Measurements from ENCODE around the gene YAF2. TPM values are rescaled to one million over a fixed set of nuclear protein-coding genes. Genes with fewer than 3 reads are reported as not detected.

The YAF2 gene
- total RNA-seq: 18.0 TPM

- ATAC-seq: peak; percentile 92
Measured at GRCh38 chr12:42238240-42239140, at the start of gene YAF2. Gene YAF2 (minus strand): TSS chr12:42238248. CDS start chr12:42238180, 68 bp downstream.

DNA sequence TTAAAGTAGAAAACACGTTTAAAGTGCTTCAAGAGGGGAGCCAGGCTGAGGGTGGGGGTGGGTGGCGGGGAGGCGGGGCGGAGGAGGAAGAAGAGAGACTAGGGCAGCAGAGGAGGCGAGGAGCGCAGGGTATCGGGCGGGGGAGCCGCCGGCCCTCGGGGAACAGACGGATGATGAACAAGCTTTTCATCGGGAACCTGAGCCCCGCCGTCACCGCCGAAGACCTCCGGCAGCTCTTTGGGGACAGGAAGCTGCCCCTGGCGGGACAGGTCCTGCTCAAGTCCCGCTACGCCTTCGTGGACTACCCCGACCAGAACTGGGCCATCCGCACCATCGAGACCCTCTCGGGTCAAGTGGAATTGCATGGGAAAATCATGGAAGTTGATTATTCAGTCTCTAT is 48.7 kb upstream of the YAF2 start:
- ATAC-seq: no peak

DNA sequence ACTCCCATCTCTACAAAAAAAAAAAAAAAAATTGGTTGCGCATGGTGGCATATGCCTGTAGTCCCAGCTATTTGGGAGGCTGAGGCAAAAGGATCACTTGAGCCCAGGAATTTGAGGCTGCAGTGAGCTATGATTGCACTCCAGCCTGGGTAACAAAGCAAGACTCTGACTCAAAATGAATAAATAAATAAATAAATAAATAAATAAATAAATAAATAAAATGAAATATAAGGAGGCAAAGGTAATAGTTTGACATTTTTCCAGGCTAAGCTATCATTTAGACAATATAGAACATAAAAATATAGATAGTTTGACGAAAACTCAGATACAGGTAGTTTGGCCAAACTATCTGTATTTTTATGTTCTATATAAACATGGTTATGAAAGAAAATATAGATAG is 47.4 kb upstream of the YAF2 start:
- ATAC-seq: no peak

DNA sequence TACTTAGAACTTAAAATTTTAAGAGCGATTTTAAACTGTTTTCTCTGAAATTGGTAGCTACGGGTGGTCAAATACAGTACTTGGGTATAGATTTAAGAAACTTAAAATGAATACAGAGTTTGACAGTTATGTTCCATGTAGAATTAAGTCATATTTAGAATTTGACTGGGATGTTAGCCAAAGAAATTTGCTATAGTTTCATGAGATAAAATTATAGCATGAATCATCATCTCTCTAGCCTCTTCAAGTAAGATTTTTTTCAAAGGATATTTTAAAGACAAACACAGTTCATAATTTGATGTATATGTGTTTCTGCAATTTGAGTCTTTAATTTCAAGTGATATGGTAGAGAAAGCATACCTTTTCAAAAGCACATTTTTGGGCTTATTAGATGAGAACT is 46.8 kb upstream of the YAF2 start:
- no peak for ATAC-seq

GRCh38 chr12:42284157-42284556 is 46.1 kb upstream of the YAF2 start:
- ATAC-seq: no peak

GRCh38 chr12:42283739-42284138 is 45.7 kb upstream of the YAF2 start:
- no peak for ATAC-seq

- no peak for ATAC-seq
Measured at GRCh38 chr12:42282294-42282693, 44.2 kb upstream of the YAF2 start.

- ATAC-seq: no peak
Measured at GRCh38 chr12:42281844-42282243, 43.8 kb upstream of the YAF2 start.

GRCh38 chr12:42281278-42281677 is 43.2 kb upstream of the YAF2 start:
- ATAC-seq: no peak

DNA sequence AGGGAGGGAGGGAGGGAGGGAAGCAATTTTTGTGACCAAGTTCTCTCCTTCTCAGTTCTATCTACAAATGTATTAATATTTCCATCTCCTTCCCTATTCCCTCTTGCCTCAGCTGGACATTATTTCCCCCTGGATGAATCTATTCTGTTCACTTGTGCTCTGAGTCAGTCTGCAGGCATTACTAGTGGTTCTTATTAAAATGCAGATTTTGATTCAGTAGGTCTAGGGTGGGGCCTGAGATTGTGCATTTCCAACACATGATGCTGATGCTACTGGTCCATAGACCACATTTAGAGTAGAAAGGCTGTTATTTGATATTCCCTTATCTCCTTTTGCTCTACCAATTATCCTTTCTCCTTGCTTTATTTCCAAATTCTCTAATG is 40.1 kb upstream of the YAF2 start:
- no peak for ATAC-seq

GRCh38 chr12:42277396-42278127 is 39.5 kb upstream of the YAF2 start:
- ATAC-seq: no peak

- ATAC-seq: no peak
Measured at GRCh38 chr12:42275499-42275898, 37.5 kb upstream of the YAF2 start.

DNA sequence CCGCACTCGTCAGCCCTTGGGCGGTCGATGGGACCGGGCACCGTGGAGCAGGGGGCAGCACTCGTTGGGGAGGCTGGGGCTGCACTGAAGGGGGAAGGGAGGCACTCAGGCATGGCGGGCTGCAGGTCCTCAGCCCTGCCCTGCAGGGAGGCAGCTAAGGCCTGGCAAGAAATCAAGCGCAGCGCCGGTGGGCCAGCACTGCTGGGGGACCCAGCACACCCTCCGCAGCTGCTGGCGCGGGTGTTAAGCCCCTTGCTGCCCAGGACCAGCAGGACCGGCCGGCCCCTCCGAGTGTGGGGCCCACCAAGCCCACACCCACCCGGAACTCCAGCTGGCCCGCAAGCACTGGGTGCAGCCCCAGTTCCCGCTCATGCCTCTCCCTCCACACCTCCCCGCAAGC is 35.7 kb upstream of the YAF2 start:
- ATAC-seq: no peak

GRCh38 chr12:42270596-42270995 is 32.5 kb upstream of the YAF2 start:
- ATAC-seq: no peak

GRCh38 chr12:42267413-42268190 is 29.6 kb upstream of the YAF2 start:
- ATAC-seq: peak; percentile 15

- ATAC-seq: no peak
Measured at GRCh38 chr12:42266579-42267230, 28.7 kb upstream of the YAF2 start.

- no peak for ATAC-seq
Measured at GRCh38 chr12:42262271-42262670, 24.2 kb upstream of the YAF2 start.

DNA sequence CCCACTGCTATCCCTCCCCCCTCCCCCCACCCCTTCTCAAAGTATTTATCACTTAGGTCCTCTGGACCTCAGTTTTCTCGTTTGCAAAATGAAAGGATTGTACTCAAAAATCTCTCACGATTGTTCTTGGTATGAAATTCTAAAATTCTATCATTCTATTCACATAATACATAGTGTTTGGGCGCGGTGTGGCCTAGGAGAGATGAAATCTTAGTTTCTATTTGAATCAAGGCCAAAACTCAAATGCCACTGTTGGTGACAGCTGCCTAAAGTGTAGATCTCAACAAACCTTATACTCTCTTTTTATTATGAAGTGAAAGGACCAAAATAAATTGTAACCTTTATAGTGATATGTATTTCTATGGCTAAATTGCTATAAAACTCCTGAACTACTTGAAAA is 23.7 kb upstream of the YAF2 start:
- ATAC-seq: no peak

GRCh38 chr12:42260518-42260917 is 22.5 kb upstream of the YAF2 start:
- peak; percentile 98 for ATAC-seq

DNA sequence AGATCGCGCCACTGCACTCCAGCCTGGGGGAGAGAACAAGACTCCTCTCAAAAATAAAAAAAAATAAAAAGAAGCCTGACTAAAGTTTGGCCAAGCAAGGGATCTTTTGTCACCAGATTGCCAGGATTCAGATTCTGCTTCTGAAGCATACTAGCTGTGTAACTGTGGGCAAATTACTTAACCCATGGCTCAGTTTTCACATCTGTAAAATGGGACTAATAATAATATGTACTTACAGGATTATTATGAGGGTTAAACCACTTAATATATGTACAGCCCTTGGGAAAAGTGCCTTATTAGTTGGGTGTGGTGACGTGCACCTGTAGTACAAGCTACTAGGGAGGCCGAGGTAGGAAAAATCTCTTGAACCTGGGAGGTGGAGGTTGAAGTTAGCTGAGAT is 21.7 kb upstream of the YAF2 start:
- no peak for ATAC-seq

DNA sequence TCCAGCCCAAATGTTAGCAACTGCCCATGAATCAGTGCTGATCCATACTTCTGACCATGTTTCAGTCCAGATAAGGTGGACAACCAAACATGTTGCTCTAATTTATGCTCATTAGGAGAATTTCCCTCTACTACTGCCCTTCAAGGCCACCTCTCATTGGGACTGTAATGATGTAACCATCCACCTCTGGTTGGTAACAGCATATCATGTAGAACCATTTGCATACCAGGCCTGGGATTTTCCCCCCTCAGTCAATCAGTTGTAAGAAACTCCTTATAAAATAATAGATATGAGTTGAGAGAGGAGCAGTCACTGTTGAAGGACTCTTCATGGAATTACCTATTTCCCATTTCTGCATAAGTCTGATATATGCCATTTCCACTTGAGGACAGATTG is 17.8 kb upstream of the YAF2 start:
- no peak for ATAC-seq

GRCh38 chr12:42255221-42255865 is 17.3 kb upstream of the YAF2 start:
- no peak for ATAC-seq
